Psoas muscle (tissue), 8 donors: ENCODE measurements around the gene RNF212. TPM values are rescaled to one million over a fixed set of nuclear protein-coding genes. Genes with fewer than 3 reads are reported as not detected.

Experiments
- ATAC-seq, 4 donors: fragments of 200-7000 bp; cut with Tn5 transposase; one replicate each; pipeline ENCODE4 v1.9.1; 2020; ENCODE audit warnings: moderate library complexity in 3 of 4, mild to moderate bottlenecking in 2 of 4
- DNase-seq, 2 donors: peaks; one replicate each; pipeline ENCODE4 v3.0.0-alpha.2; 2020
- H3K27ac ChIP-seq: fragments of 200-600 bp; one replicate; pipeline ENCODE4 v1.8.0; 2022
- H3K27me3 ChIP-seq, 3 donors: fragments of 200-600 bp in 1 of 3; one replicate each; pipeline versions ENCODE4 v1.6.1 to v1.8.0; 2013 to 2022; ENCODE audit warnings: low read length in 2 of 3, mild to moderate bottlenecking in 2 of 3, moderate library complexity in 1 of 3; ENCODE audit not compliant: insufficient read depth in 3 of 3
- H3K36me3 ChIP-seq, 2 donors: fragments of 200-600 bp in 1 of 2; one replicate each; pipeline versions ENCODE4 v1.6.1 to v1.8.0; 2013 to 2022; ENCODE audit warnings: low read depth in 1 of 2, mild to moderate bottlenecking in 1 of 2, moderate library complexity in 1 of 2; ENCODE audit not compliant: insufficient read depth in 1 of 2
- H3K4me1 ChIP-seq: fragments of 200-600 bp; one replicate; pipeline ENCODE4 v1.8.0; 2022
- H3K4me3 ChIP-seq: fragments of 200-600 bp; one replicate; pipeline ENCODE4 v1.8.0; 2022; ENCODE audit warnings: mild to moderate bottlenecking
- H3K9me3 ChIP-seq: fragments of 200-600 bp; one replicate; pipeline ENCODE4 v1.8.0; 2022
- WGBS, 3 donors: extraction: QIAGEN DNeasy Blood & Tissue Kit; methylation state at CpG; one replicate each; pipeline versions ENCODE4 v1.1.6 to v1.1.7; 2013; 5-methylcytosine and 5-hydroxymethylcytosine counted together
- intact Hi-C, 2 donors: fragments of 100-400 bp; cut with DNase I; formaldehyde crosslinking; loops; one replicate each; pipeline versions ENCODE4 v1.11.0 to v1.14.2; 2022
- polyA plus RNA-seq, 3 donors: library from polyadenylated mRNA; stranded (reverse); fragments of 200-250 nt; gene quantifications; one replicate each; pipeline ENCODE4 v1.2.3, GENCODE V29; 2013
- total RNA-seq, 4 donors: library from RNA; stranded (reverse); fragmentation: NEBNext Ultra II Directional in 2 of 4; extraction: Animal tissue kit (Norgen Biotek cat#: 25700) in 2 of 4; gene quantifications; one replicate each; pipeline versions ENCODE4 v1.2.1 to v1.2.4, GENCODE V29; 2021 to 2023
- TF ChIP-seq, protein P1 (sequence below): fragments of 200-600 bp; IDR thresholded peaks from one replicate; pipeline ENCODE4 v1.8.0; 2022; ENCODE audit warnings: antibody characterized with exemption
- donor health status: healthy with polysubstance abuse.
- donor health status: DM: no; HTN: no; CAD: no; lungs with moderate emphysema.
- donor health status: Bipolar disorder and iron deficiency.
- donor health status: healthy.
- donor health status: DM: yes; HTN: yes; CAD: no.
- donor health status: DM: no; HTN: no; CAD: no.
- donor health status: DM: no; HTN: no; CAD: no.
- donor health status: DM: yes; HTN: yes; CAD: no.

The RNF212 gene
- total and polyA plus RNA-seq, 7 donors, result 0.03 to 1.5 (median 0.42) TPM

GRCh38 chr4:1061760-1062159, 51.6 kb downstream of the RNF212 start:
- H3K36me3 ChIP-seq, result no peaks in the 10 kb centered on the region
- no peak for DNase-seq
- intact Hi-C loops, result no loop called here
- TF ChIP-seq, protein P1, sequence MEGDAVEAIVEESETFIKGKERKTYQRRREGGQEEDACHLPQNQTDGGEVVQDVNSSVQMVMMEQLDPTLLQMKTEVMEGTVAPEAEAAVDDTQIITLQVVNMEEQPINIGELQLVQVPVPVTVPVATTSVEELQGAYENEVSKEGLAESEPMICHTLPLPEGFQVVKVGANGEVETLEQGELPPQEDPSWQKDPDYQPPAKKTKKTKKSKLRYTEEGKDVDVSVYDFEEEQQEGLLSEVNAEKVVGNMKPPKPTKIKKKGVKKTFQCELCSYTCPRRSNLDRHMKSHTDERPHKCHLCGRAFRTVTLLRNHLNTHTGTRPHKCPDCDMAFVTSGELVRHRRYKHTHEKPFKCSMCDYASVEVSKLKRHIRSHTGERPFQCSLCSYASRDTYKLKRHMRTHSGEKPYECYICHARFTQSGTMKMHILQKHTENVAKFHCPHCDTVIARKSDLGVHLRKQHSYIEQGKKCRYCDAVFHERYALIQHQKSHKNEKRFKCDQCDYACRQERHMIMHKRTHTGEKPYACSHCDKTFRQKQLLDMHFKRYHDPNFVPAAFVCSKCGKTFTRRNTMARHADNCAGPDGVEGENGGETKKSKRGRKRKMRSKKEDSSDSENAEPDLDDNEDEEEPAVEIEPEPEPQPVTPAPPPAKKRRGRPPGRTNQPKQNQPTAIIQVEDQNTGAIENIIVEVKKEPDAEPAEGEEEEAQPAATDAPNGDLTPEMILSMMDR, result no peak
- H3K9me3 ChIP-seq, result no peaks in the 10 kb centered on the region
- no peak for ATAC-seq
- no peaks in the 10 kb centered on the region for H3K4me1 ChIP-seq
- WGBS, 3 donors, result 28 to 50% (median 34%) methylated on average over 6 of the region's 6 CpGs
- no peak overlapping the region for H3K27ac ChIP-seq
- H3K4me3 ChIP-seq, result no peak overlapping the region
- peaks cover 0 to 64% (median 7%) of the 10 kb centered on the region in 3 donors for H3K27me3 ChIP-seq

GRCh38 chr4:1061056-1061700, 52.2 kb downstream of the RNF212 start:
- Histone ChIP-seq H3K36me3 (no peaks in the 10 kb centered on the region), H3K27ac (no peak overlapping the region), H3K9me3 (no peaks in the 10 kb centered on the region), H3K4me3 (no peak overlapping the region), H3K4me1 (no peaks in the 10 kb centered on the region), H3K27me3 (peaks cover 0 to 64% (median 9%) of the 10 kb centered on the region in 3 donors)
- no peak for DNase-seq
- intact Hi-C loops, result no loop called here
- ATAC-seq, result no peak
- TF ChIP-seq, protein P1, result no peak
- 42 to 61% (median 44%) methylated on average over 14 of the region's 14 CpGs for WGBS, 3 donors

DNA sequence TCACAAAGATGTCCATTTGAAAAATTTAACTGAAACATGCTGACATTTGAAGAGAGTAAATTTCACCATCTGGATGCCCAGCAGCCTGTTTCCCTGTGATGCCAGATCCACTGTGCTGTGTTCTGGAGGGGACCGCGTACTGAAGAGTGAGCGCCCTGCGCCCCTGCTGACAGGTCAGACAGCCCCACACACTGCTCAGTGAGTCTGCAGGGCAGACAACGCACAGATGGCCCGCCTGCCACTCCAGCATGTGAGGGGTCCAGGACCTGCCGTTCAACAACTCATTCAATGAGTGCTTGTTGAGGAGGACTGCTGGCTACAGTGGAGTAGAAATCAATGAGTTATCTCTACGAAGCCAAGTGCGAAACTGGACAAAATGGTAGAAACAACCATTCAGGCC, 52.7 kb downstream of the RNF212 start:
- Histone ChIP-seq H3K4me1 (no peaks in the 10 kb centered on the region), H3K27me3 (peaks cover 0 to 66% (median 9%) of the 10 kb centered on the region in 3 donors), H3K27ac (no peak overlapping the region), H3K36me3 (no peaks in the 10 kb centered on the region), H3K4me3 (no peak overlapping the region), H3K9me3 (no peaks in the 10 kb centered on the region)
- TF ChIP-seq, protein P1, result no peak
- ATAC-seq (no peak), DNase-seq (no peak)
- intact Hi-C loops, result no loop called here
- WGBS, 3 donors, result 94 to 97% (median 94%) methylated on average over 9 of the region's 9 CpGs

- no peak for DNase-seq
- ATAC-seq, result no peak
- TF ChIP-seq, protein P1, result no peak
- H3K27me3 ChIP-seq, result peaks cover 0 to 66% (median 9%) of the 10 kb centered on the region in 3 donors
- WGBS, 3 donors, result 53 to 81% (median 54%) methylated on average over 10 of the region's 10 CpGs
- no peaks in the 10 kb centered on the region for H3K36me3 ChIP-seq
- H3K9me3 ChIP-seq, result no peaks in the 10 kb centered on the region
- H3K4me1 ChIP-seq, result no peaks in the 10 kb centered on the region
- no peak overlapping the region for H3K4me3 ChIP-seq
- intact Hi-C loops, result no loop called here
- H3K27ac ChIP-seq, result no peak overlapping the region
Measured at GRCh38 chr4:1060121-1060520, 53.2 kb downstream of the RNF212 start.
